Endodermal cell (in vitro differentiated cells): ENCODE data around the gene BEST2. TPM values are rescaled to one million over a fixed set of nuclear protein-coding genes. Genes with fewer than 3 reads are reported as not detected.

Experiments used
- DNase-seq: peaks from one replicate; pipeline ENCODE4 v3.0.0-alpha.2; 2017
- H3K27ac ChIP-seq: 2 replicates; pipeline ENCODE4 v1.5.1; 2013; ENCODE audit warnings: mild to moderate bottlenecking, low read depth, low read length, moderate library complexity
- H3K27me3 ChIP-seq: 2 replicates; pipeline ENCODE4 v1.6.1; 2013; ENCODE audit warnings: mild to moderate bottlenecking, low read length, moderate library complexity; ENCODE audit not compliant: insufficient read depth, control insufficient read depth, poor library complexity, severe bottlenecking
- H3K36me3 ChIP-seq: 2 replicates; pipeline ENCODE4 v1.7.0; 2013; ENCODE audit warnings: mild to moderate bottlenecking, low read length, moderate library complexity; ENCODE audit not compliant: control insufficient read depth, insufficient read depth
- H3K4me1 ChIP-seq: one replicate; pipeline ENCODE4 v1.7.0; 2013; ENCODE audit warnings: low read length; ENCODE audit not compliant: control insufficient read depth, insufficient read depth
- H3K4me3 ChIP-seq: 2 replicates; pipeline ENCODE4 v1.5.1; 2013; ENCODE audit warnings: mild to moderate bottlenecking, low read length, moderate library complexity
- H3K9ac ChIP-seq: 2 replicates; pipeline ENCODE4 v1.6.1; 2013; ENCODE audit warnings: mild to moderate bottlenecking, low read length, moderate library complexity; ENCODE audit not compliant: poor library complexity, severe bottlenecking; ENCODE audit errors: extremely low read depth
- H3K9me3 ChIP-seq: 2 replicates; pipeline ENCODE4 v1.6.1; 2013; ENCODE audit warnings: mild to moderate bottlenecking, low read length, moderate library complexity; ENCODE audit not compliant: control insufficient read depth
- H3K27ac Mint-ChIP-seq: 2 replicates; pipeline ENCODE4 v1.8.0; 2020; ENCODE audit warnings: mixed read lengths
- H3K27me3 Mint-ChIP-seq: 2 replicates; pipeline ENCODE4 v1.8.0; 2021; ENCODE audit warnings: mild to moderate bottlenecking, mixed read lengths; ENCODE audit not compliant: insufficient read depth
- H3K36me3 Mint-ChIP-seq: 2 replicates; pipeline ENCODE4 v1.8.0; 2020; ENCODE audit warnings: low read depth, mixed read lengths
- H3K4me1 Mint-ChIP-seq: 2 replicates; pipeline ENCODE4 v1.8.0; 2020; ENCODE audit warnings: mixed read lengths
- H3K4me3 Mint-ChIP-seq: 2 replicates; pipeline ENCODE4 v1.8.0; 2020; ENCODE audit warnings: mild to moderate bottlenecking, moderate library complexity, mixed read lengths
- H3K9me3 Mint-ChIP-seq: 2 replicates; pipeline ENCODE4 v1.8.0; 2020; ENCODE audit warnings: mild to moderate bottlenecking, mixed read lengths
- WGBS, 2 experiments: methylation state at CpG; one replicate each; pipeline versions ENCODE4 v1.1.5 to v1.1.7; 2013; ENCODE audit warnings: missing lambda C conversion rate in 2 of 2, mixed read lengths in 1 of 2; ENCODE audit not compliant: insufficient coverage in 1 of 2, insufficient read length in 1 of 2; 5-methylcytosine and 5-hydroxymethylcytosine counted together
- total RNA-seq, 2 donors: library from RNA; stranded (reverse); fragmentation: NEBNext Ultra II Directional in 1 of 2; extraction: Animal tissue kit (Norgen Biotek cat#: 25700) in 1 of 2; gene quantifications; 2 replicates in 1 of 2; 3 replicates in 1 of 2; pipeline ENCODE4 v1.2.1, GENCODE V29; 2021
- TF ChIP-seq, protein P1 (sequence below): fragments of 200-600 bp; sonication (generic); conservative IDR thresholded peaks from 2 replicates; pipeline ENCODE4 v1.5.0; 2021; ENCODE audit warnings: antibody characterized with exemption, mild to moderate bottlenecking

Gene BEST2
- total RNA-seq, 2 donors from 2014 or later, result 0.95 to 1.2 TPM

GRCh38 chr19:12788682-12789097, 37.1 kb downstream of the BEST2 start:
- TF ChIP-seq, protein P1, sequence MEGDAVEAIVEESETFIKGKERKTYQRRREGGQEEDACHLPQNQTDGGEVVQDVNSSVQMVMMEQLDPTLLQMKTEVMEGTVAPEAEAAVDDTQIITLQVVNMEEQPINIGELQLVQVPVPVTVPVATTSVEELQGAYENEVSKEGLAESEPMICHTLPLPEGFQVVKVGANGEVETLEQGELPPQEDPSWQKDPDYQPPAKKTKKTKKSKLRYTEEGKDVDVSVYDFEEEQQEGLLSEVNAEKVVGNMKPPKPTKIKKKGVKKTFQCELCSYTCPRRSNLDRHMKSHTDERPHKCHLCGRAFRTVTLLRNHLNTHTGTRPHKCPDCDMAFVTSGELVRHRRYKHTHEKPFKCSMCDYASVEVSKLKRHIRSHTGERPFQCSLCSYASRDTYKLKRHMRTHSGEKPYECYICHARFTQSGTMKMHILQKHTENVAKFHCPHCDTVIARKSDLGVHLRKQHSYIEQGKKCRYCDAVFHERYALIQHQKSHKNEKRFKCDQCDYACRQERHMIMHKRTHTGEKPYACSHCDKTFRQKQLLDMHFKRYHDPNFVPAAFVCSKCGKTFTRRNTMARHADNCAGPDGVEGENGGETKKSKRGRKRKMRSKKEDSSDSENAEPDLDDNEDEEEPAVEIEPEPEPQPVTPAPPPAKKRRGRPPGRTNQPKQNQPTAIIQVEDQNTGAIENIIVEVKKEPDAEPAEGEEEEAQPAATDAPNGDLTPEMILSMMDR, result no peak
- Mint-ChIP-seq H3K9me3 (no peaks in the 10 kb centered on the region), H3K4me1 (peaks cover 20% of the 10 kb centered on the region), H3K4me3 (peak overlapping the region; percentile 74), H3K27ac (peak overlapping the region; percentile 73), H3K36me3 (no peaks in the 10 kb centered on the region), H3K27me3 (peaks cover 9% of the 10 kb centered on the region)
- peak; percentile 77 for DNase-seq
- H3K9me3 ChIP-seq, result no peaks in the 10 kb centered on the region
- no peak overlapping the region for H3K9ac ChIP-seq
- H3K4me3 ChIP-seq, result peak overlapping the region; percentile 8
- H3K36me3 ChIP-seq, result no peaks in the 10 kb centered on the region
- peak overlapping the region; percentile 26 for H3K27ac ChIP-seq
- WGBS, 2 experiments, result 17 to 29% methylated on average over 1 to 12 of the region's 12 CpGs
- peaks cover 6% of the 10 kb centered on the region for H3K4me1 ChIP-seq
- H3K27me3 ChIP-seq, result peaks cover 9% of the 10 kb centered on the region

DNA sequence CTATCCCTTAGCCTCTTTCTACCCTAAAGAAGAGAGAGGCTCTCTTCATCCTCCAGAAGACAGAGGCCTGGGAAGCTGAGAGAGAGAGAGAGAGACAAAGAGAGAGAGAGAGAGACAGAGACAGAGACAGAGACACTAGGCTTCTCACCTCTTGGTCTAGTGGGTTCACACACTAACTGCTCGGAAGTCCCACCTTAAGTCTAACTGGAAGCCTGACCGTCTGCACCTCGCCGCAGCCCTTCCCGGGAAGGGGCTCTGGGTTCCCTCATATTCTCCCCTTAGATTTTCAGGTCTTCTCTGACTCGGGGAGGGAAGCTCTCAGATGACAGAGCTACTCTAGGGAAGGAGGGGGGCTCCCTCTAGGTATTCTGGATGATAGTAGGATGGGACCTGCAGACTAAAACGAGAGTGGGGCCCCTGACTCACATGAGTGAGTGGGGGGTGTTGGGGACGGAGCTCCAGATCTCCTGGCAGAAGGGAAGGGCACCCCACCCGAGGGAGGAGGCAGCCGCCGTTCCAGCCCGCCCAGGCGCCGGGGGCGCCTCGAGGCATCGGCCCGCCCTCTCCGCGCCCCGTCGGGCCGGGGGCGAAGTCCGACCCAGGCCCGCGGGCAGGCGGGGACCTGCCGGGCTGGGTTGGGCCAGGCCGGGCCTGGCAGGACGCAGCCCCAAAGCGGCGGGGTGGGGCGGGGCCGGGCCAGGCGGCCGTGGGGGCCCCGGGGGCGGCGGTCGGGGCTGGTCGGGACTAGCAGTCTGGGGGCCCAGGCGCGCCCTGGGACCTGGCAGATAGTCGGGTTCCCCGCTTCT, 37.7 kb downstream of the BEST2 start:
- peak overlapping the region; percentile 73 for H3K27ac Mint-ChIP-seq
- 5 to 15% methylated on average over 31 to 46 of the region's 46 CpGs for WGBS, 2 experiments
- H3K27ac ChIP-seq, result peak overlapping the region; percentile 1
- H3K4me3 Mint-ChIP-seq, result peak overlapping the region; percentile 74
- no peaks in the 10 kb centered on the region for H3K9me3 Mint-ChIP-seq
- no peak for DNase-seq
- TF ChIP-seq, protein P1, result no peak
- no peaks in the 10 kb centered on the region for H3K9me3 ChIP-seq
- peak overlapping the region; percentile 8 for H3K4me3 ChIP-seq
- peaks cover 6% of the 10 kb centered on the region for H3K4me1 ChIP-seq
- H3K4me1 Mint-ChIP-seq, result peaks cover 23% of the 10 kb centered on the region
- peaks cover 9% of the 10 kb centered on the region for H3K27me3 ChIP-seq
- no peaks in the 10 kb centered on the region for H3K36me3 ChIP-seq
- H3K36me3 Mint-ChIP-seq, result no peaks in the 10 kb centered on the region
- no peak overlapping the region for H3K9ac ChIP-seq
- H3K27me3 Mint-ChIP-seq, result peaks cover 9% of the 10 kb centered on the region

- H3K36me3 Mint-ChIP-seq, result no peaks in the 10 kb centered on the region
- H3K27ac Mint-ChIP-seq, result peak overlapping the region; percentile 30
- no peaks in the 10 kb centered on the region for H3K36me3 ChIP-seq
- TF ChIP-seq, protein P1, result no peak
- peak overlapping the region; percentile 74 for H3K4me3 Mint-ChIP-seq
- DNase-seq, result peak; percentile 98
- WGBS, 2 experiments, result 2% methylated on average over 29 to 56 of the region's 56 CpGs
- H3K9me3 Mint-ChIP-seq, result no peaks in the 10 kb centered on the region
- H3K27ac ChIP-seq, result peak overlapping the region; percentile 66
- peaks cover 9% of the 10 kb centered on the region for H3K27me3 Mint-ChIP-seq
- peak overlapping the region; percentile 86 for H3K4me3 ChIP-seq
- H3K9ac ChIP-seq, result no peak overlapping the region
- peaks cover 9% of the 10 kb centered on the region for H3K27me3 ChIP-seq
- H3K9me3 ChIP-seq, result no peaks in the 10 kb centered on the region
- H3K4me1 Mint-ChIP-seq, result peaks cover 24% of the 10 kb centered on the region
- peaks cover 6% of the 10 kb centered on the region for H3K4me1 ChIP-seq
Observed at GRCh38 chr19:12789904-12790619, 38.5 kb downstream of the BEST2 start.
